WTC11 (cell line): ENCODE measurements around the gene GPNMB. TPM values are rescaled to one million over a fixed set of nuclear protein-coding genes. Genes with fewer than 3 reads are reported as not detected.

ENCODE experiments used
- ATAC-seq: fragments of 200-7000 bp; cut with Tn5 transposase; 2 replicates; pipeline ENCODE4 v1.10.0; 2021; ENCODE audit warnings: mild to moderate bottlenecking, moderate library complexity
- CTCF ChIA-PET: fragments of 300-600 bp; sonication (Branson Sonifier 250); formaldehyde crosslinking; loops from one replicate; lab custom pipeline; 2021; ENCODE audit warnings: antibody characterized with exemption; lab: Charles Lee
- POLR2A ChIA-PET: fragments of 350-600 bp; sonication (Branson Sonifier 250); formaldehyde crosslinking; loops from one replicate; lab custom pipeline; 2021; ENCODE audit warnings: antibody characterized with exemption; lab: Charles Lee
- DNase-seq: peaks from one replicate; pipeline ENCODE4 v3.0.0; 2021; ENCODE audit warnings: low spot score
- H3K27ac Mint-ChIP-seq: 2 replicates; pipeline ENCODE4 v1.8.0; 2021; ENCODE audit warnings: mixed read lengths
- H3K27me3 Mint-ChIP-seq: 2 replicates; pipeline ENCODE4 v1.8.0; 2021; ENCODE audit warnings: low read depth, mild to moderate bottlenecking, moderate library complexity, mixed read lengths
- H3K36me3 Mint-ChIP-seq: 2 replicates; pipeline ENCODE4 v1.8.0; 2021; ENCODE audit warnings: mixed read lengths
- H3K4me1 Mint-ChIP-seq: 2 replicates; pipeline ENCODE4 v1.8.0; 2022; ENCODE audit warnings: mixed read lengths
- H3K4me3 Mint-ChIP-seq: 2 replicates; pipeline ENCODE4 v1.8.0; 2021; ENCODE audit warnings: mild to moderate bottlenecking, moderate library complexity, mixed read lengths
- H3K9me3 Mint-ChIP-seq: 2 replicates; pipeline ENCODE4 v1.8.0; 2021; ENCODE audit warnings: mixed read lengths
- ETV6 ChIP-seq: sonication (generic); formaldehyde crosslinking; IDR thresholded peaks from 2 replicates; pipeline ENCODE4 v1.8.1; 2022; ENCODE audit warnings: mild to moderate bottlenecking, missing genetic modification reagents
- FOXK1 ChIP-seq: sonication (generic); formaldehyde crosslinking; IDR thresholded peaks from 2 replicates; pipeline ENCODE4 v1.8.0; 2022; ENCODE audit warnings: mild to moderate bottlenecking, moderate library complexity, missing genetic modification reagents
- NFATC4 ChIP-seq: fragments of 250-450 bp; sonication (Bioruptor Pico); IDR thresholded peaks from 2 replicates; pipeline ENCODE4 v1.9.0; 2021; ENCODE audit warnings: mild to moderate bottlenecking
- NR1H2 ChIP-seq: sonication (generic); formaldehyde crosslinking; IDR thresholded peaks from 2 replicates; pipeline ENCODE4 v1.9.0; 2021; ENCODE audit warnings: mild to moderate bottlenecking, moderate library complexity, missing genetic modification reagents
- PRRX2 ChIP-seq: fragments of 250-450 bp; sonication (Bioruptor Pico); IDR thresholded peaks from 2 replicates; pipeline ENCODE4 v1.8.0; 2021; ENCODE audit warnings: mild to moderate bottlenecking
- RORB ChIP-seq: fragments of 250-450 bp; sonication (Bioruptor Pico); IDR thresholded peaks from 2 replicates; pipeline ENCODE4 v1.9.0; 2021; ENCODE audit warnings: mild to moderate bottlenecking
- TEAD4 ChIP-seq: sonication (generic); formaldehyde crosslinking; IDR thresholded peaks from 2 replicates; pipeline ENCODE4 v1.8.0; 2022; ENCODE audit warnings: mild to moderate bottlenecking, missing genetic modification reagents
- TP53 ChIP-seq: sonication (generic); formaldehyde crosslinking; IDR thresholded peaks from 2 replicates; pipeline ENCODE4 v1.8.1; 2023; ENCODE audit warnings: mild to moderate bottlenecking, missing genetic modification reagents
- ZBTB21 ChIP-seq: sonication (generic); formaldehyde crosslinking; IDR thresholded peaks from 2 replicates; pipeline ENCODE4 v1.8.1; 2023; ENCODE audit warnings: mild to moderate bottlenecking, missing genetic modification reagents, borderline replicate concordance
- ZNF121 ChIP-seq: sonication (generic); formaldehyde crosslinking; IDR thresholded peaks from 2 replicates; pipeline ENCODE4 v1.8.0; 2023; ENCODE audit warnings: missing genetic modification reagents
- ZNF263 ChIP-seq: sonication (generic); formaldehyde crosslinking; IDR thresholded peaks from 2 replicates; pipeline ENCODE4 v1.8.1; 2022; ENCODE audit warnings: low read depth, mild to moderate bottlenecking, moderate library complexity, missing genetic modification reagents
- ZNF416 ChIP-seq: fragments of 250-450 bp; sonication (Bioruptor Pico); IDR thresholded peaks from 2 replicates; pipeline ENCODE4 v1.9.0; 2021; ENCODE audit warnings: mild to moderate bottlenecking, inconsistent platforms
- total RNA-seq: library from RNA; stranded (reverse); gene quantifications from 3 replicates; pipeline ENCODE4 v1.2.3, GENCODE V29; 2021
- TF ChIP-seq, protein P1 (sequence below): fragments of 200-600 bp; IDR thresholded peaks from 2 replicates; pipeline ENCODE4 v1.8.0; 2022; ENCODE audit warnings: antibody characterized with exemption
- TF ChIP-seq, protein P2 (sequence below): sonication (generic); formaldehyde crosslinking; IDR thresholded peaks from 2 replicates; pipeline ENCODE4 v1.8.0; 2022; ENCODE audit warnings: mild to moderate bottlenecking, missing genetic modification reagents
- TF ChIP-seq, protein P3 (sequence below): sonication (generic); formaldehyde crosslinking; IDR thresholded peaks from 2 replicates; pipeline ENCODE4 v1.8.0; 2023; ENCODE audit warnings: missing genetic modification reagents

Gene GPNMB
- total RNA-seq, 1 experiment from 2014 or later: 1.1 TPM

DNA sequence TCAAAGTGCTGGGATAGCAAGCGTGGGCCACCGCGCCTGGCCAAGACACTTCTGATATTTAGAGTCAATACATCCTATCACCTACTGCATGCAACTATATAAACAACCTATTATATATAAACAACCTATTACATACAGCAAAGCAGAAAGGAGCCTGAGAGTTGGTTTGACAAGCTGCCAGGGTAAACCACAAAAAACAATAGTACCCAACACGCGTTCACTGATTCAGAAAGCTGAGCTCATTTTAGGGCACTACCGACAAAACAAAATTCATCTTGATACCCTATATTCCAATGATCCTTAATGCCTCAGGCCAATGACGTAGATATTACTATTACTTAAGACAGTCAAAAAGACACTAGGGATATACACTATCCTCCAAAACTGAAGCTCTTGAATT lies 68.8 kb downstream of the GPNMB start:
- DNase-seq (no peak), ATAC-seq (no peak)
- ChIA-PET CTCF (interaction anchor here (1.2 kb wide), 1 partner anchor 42 kb away, joined by 4 read pairs; no protein-coding TSS in a partner anchor), POLR2A (no interaction called here)
- Mint-ChIP-seq H3K4me1 (no peaks in the 10 kb centered on the region), H3K4me3 (no peak overlapping the region), H3K27ac (no peak overlapping the region), H3K27me3 (no peaks in the 10 kb centered on the region), H3K9me3 (peaks cover 3% of the 10 kb centered on the region; the same call in 1 of the 2 replicates), H3K36me3 (peaks cover 89% of the 10 kb centered on the region)
- TF ChIP-seq NFATC4 (CRISPR knock-in tag) (no peak), TP53 (CRISPR knock-in tag) (no peak), ZNF416 (CRISPR knock-in tag) (no peak), FOXK1 (CRISPR knock-in tag) (no peak), PRRX2 (CRISPR knock-in tag) (no peak), ETV6 (CRISPR knock-in tag) (no peak), ZNF121 (CRISPR knock-in tag) (no peak), RORB (no peak), ZBTB21 (CRISPR knock-in tag) (no peak), NR1H2 (CRISPR knock-in tag) (no peak), ZNF263 (CRISPR knock-in tag) (no peak), TEAD4 (CRISPR knock-in tag) (no peak)
- TF ChIP-seq, protein P1, sequence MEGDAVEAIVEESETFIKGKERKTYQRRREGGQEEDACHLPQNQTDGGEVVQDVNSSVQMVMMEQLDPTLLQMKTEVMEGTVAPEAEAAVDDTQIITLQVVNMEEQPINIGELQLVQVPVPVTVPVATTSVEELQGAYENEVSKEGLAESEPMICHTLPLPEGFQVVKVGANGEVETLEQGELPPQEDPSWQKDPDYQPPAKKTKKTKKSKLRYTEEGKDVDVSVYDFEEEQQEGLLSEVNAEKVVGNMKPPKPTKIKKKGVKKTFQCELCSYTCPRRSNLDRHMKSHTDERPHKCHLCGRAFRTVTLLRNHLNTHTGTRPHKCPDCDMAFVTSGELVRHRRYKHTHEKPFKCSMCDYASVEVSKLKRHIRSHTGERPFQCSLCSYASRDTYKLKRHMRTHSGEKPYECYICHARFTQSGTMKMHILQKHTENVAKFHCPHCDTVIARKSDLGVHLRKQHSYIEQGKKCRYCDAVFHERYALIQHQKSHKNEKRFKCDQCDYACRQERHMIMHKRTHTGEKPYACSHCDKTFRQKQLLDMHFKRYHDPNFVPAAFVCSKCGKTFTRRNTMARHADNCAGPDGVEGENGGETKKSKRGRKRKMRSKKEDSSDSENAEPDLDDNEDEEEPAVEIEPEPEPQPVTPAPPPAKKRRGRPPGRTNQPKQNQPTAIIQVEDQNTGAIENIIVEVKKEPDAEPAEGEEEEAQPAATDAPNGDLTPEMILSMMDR: no peak
- TF ChIP-seq, protein P2, sequence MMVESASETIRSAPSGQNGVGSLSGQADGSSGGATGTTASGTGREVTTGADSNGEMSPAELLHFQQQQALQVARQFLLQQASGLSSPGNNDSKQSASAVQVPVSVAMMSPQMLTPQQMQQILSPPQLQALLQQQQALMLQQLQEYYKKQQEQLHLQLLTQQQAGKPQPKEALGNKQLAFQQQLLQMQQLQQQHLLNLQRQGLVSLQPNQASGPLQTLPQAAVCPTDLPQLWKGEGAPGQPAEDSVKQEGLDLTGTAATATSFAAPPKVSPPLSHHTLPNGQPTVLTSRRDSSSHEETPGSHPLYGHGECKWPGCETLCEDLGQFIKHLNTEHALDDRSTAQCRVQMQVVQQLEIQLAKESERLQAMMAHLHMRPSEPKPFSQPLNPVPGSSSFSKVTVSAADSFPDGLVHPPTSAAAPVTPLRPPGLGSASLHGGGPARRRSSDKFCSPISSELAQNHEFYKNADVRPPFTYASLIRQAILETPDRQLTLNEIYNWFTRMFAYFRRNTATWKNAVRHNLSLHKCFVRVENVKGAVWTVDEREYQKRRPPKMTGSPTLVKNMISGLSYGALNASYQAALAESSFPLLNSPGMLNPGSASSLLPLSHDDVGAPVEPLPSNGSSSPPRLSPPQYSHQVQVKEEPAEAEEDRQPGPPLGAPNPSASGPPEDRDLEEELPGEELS (CRISPR knock-in tag): no peak
- TF ChIP-seq, protein P3, sequence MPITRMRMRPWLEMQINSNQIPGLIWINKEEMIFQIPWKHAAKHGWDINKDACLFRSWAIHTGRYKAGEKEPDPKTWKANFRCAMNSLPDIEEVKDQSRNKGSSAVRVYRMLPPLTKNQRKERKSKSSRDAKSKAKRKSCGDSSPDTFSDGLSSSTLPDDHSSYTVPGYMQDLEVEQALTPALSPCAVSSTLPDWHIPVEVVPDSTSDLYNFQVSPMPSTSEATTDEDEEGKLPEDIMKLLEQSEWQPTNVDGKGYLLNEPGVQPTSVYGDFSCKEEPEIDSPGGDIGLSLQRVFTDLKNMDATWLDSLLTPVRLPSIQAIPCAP (CRISPR knock-in tag): no peak

Other genes starting within 250 kb of the GPNMB start
- gene HYCC1, start 232.6 kb upstream of the GPNMB start, total RNA-seq: 114 to 125 TPM (median 116 TPM) in 3 replicates
- 65.9 to 82.1 TPM (median 69.2 TPM) in 3 replicates for gene KLHL7, start 141.0 kb upstream of the GPNMB start, total RNA-seq
- gene NUP42, start 64.7 kb upstream of the GPNMB start, total RNA-seq: 31.8 to 40.8 TPM (median 34.4 TPM) in 3 replicates
- gene MALSU1, start 52.6 kb downstream of the GPNMB start, total RNA-seq: 75.2 to 81.5 TPM (median 81.4 TPM) in 3 replicates
- 129 to 165 TPM (median 164 TPM) in 3 replicates for gene IGF2BP3, start 223.7 kb downstream of the GPNMB start, total RNA-seq